Measurements from ENCODE around the gene LBH.
"Not testable (repeated sequence)": the region's sequence is repeated elsewhere in the genome, so short reads cannot be mapped to it uniquely, and the experiment has no call there.

The LBH gene

DNA sequence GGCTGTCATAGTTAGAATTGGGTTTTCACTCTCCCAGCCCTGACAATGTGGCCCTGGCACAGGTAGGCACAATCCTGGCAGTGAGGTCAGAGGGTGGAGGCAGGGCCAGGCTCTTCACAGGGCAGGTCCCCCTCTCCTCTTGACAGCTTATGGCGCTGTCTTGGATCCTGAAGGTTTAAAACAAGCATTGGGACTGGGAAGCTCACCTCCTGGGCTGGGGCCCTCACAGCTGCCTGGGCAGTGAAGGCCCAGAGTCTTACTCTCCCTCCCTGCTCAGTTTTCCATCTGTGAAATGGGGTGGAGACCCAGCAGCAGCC is 23.3 kb downstream of the LBH start:
- in situ Hi-C loops (cut with MboI; ENCODE audit: low sequenced_read_pairs), result no loop called here

DNA sequence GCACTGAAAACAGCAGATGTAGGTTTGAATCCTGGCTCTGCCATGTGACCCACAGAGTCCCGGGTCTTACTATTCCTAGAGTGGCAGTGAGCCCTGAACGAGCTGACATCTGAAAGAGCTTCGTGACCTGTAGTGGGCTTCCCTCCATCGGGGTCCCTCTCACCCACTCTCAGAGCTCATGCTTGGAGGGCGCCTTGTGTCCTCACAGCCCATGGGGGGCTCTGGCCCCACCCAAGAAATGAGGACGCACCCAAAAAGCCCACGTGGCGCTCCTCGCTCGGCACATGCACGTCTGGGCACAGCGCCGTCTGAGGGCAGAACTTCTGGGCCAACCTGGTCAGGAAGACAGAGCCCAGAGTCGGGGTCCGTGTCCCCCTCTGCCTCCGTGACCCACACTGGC is 23.7 kb downstream of the LBH start:
- in situ Hi-C loops (cut with MboI; ENCODE audit: low sequenced_read_pairs), result no loop called here

DNA sequence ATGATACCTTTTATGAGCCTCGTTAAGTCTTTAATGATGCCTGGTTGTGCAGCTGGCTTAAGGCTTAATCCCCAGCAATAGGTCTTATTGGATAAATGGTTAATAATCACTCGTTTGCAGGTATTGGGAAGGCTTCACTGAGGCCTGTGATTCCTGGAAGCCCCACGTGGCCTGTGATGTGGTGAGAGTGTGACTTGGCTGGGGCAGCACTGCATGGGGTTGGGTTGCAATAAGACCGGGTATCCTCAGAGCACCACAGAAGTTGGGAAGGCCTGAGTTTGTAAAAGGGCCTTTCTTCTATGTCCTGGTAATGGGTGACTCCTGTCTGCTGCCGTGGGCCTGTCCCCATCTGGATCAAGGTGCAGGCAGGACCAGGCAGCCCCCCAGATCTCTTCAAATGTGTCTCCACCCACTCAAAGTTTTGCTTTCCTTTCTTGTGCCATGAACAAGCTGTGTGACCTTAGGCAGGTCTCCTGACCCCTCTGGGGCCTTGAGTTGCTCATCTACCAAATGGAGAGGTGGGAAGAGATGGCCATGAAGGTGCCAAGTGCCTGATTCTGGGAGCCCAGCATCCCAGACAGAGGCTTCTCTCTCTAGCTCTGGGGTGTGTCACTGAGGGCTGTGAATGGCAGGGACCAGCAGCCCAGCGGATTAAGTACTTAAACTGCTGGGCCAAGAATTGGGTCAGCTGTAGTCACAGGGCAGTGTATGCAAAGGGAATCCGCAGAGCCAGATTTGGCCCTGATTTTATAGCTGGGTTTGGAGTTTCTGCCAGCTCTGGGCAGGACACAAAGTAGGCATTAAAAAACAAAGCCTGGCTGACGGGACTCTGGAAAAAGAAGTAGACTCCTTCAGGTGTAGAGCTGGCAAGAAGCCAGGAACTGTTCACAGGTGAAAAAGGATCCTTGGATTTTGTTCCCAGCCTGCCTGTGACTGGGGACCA is 24.4 kb downstream of the LBH start:
- in situ Hi-C loops (cut with MboI; ENCODE audit: low sequenced_read_pairs), result no loop called here

DNA sequence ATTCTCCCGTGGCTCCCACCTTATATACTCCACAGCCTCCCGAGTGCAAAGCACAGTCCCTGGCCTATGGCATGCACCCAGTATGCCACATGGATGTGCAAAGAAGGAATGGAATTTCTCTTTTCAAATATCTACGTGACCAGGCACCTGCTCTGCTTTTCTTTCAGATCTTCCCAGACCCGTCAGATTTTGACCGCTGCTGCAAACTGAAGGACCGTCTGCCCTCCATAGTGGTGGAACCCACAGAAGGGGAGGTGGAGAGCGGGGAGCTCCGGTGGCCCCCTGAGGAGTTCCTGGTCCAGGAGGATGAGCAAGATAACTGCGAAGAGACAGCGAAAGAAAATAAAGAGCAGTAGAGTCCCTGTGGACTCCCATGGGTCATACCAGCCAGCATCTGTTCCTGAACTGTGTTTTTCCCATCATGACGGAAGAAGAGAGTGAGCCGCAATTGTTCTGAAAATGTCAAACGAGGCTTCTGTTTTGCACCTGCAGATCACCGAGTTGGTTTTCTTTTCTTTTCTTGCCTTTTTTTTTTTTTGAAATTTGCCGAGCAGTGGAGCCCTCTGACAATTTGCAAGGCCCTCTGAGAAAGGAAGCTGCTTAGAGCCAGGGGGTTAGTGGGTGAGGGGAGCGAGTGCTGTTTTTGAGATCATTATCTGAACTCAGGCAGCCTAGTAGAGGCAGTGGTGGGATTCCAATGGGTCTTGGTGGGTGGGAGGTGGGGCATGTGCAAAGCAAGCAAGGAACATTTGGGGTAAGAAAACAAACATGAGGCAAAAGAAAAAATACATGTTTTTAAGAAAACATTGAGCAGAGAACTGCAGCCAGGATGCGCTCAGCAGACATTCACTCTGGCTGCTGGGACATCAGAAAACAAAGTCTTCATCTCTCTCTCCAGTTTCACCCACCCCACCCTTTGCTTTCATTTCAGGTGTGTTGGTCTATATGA is 26.2 kb downstream of the LBH start:
- in situ Hi-C loops (cut with MboI; ENCODE audit: low sequenced_read_pairs), result no loop called here

DNA sequence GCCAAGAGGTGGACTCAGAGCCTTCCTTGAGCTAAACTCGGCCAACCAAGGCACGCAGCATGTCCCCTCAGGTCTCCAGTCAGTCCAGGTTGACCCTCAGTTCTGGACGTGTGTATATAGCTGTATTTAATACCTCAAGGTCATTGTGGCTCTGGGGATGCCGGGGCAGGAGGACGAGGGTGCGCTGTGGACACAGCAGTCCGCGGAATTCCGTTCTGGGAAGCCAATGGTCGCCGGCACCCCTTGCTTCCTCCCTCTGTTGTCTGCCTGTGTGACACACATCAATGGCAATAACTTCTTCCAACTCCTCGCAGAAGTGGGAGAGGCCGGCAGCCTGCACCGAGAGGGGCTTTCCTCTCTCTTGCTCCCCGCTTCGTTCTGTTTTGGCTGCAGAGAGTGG is 27.7 kb downstream of the LBH start:
- in situ Hi-C loops (cut with MboI; ENCODE audit: low sequenced_read_pairs), result no loop called here

DNA sequence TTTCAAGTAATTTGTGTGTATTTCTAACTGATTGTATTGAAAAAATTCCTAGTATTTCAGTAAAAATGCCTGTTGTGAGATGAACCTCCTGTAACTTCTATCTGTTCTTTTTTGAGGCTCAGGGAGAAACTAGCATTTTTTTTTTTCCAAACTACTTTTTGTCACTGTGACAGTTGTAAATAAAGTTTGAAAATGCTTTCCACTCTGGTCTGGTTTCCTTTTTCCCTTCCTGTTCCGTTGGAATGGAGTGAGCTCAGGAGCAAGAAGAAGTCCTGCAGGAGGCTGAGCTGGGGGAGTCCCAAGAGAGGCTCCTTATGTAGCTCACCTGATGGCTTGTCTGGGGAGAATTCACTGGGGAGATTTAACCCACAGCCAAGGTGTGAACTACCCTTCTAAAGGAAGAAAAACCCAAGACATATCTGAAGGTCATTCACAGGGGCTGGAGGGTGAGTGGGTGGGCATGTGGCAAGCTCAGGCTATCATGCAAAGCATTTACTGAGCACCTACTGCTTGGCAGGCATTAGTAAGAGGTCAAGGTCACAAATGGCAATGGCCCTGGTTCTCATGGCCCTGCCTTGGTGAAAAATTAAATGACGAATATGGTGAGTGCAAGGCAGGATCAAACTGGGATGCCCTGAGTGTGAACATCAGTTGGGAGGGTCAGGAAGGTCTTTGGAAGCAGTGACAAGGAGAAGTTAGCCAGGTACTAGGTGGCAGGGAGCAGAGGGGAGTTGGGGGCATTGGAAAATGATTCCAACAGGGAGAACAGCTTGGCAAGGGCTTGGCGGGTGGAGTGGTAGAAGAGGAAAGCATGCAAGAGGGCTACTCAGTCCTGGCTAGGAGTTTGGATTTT is 28.7 kb downstream of the LBH start:
- in situ Hi-C loops (cut with MboI; ENCODE audit: low sequenced_read_pairs), result no loop called here

DNA sequence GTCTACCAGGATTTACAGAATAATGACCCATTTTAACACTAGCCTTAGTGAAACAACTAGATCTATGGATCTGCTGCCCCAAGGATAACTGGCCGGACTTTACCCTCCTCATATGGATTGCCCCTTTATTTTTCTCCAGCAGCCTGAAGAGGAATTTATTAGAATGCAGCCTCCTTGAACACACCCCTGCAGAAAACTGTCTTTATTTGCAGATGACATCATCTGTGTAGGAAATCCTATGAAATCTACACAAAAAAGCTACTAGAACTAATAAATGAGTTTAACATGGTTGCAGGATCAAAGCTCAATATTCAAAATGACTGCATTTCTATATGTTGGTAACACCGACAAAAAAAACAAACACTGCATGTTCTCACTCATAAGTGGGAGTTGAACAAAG is 29.6 kb downstream of the LBH start:
- in situ Hi-C loops (cut with MboI; ENCODE audit: low sequenced_read_pairs), result no loop called here

DNA sequence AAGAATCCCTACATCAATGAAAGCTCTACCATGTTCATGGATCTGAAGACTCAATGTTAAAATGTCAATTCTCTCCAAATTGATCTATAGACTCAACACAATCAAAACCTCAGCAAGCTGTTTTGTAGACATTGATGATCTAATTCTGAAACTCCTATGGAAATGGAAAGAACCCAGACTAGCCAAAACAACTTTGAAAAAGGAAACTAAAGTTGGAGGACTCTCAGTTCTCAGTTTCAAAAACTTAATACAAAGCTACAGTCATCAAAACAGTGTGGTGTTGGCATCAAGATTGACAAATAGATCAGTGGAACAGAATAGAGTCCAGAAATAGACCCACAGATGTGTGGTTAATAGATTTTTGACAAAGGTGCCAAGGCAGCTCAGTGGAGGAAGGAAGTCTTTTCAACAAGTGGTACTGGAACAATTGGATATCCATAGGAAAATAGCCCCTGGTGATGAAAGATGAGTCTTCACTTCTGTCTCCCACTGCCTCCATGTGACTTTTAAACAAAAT is 30.4 kb downstream of the LBH start:
- in situ Hi-C loops (cut with MboI; ENCODE audit: low sequenced_read_pairs), result no loop called here

DNA sequence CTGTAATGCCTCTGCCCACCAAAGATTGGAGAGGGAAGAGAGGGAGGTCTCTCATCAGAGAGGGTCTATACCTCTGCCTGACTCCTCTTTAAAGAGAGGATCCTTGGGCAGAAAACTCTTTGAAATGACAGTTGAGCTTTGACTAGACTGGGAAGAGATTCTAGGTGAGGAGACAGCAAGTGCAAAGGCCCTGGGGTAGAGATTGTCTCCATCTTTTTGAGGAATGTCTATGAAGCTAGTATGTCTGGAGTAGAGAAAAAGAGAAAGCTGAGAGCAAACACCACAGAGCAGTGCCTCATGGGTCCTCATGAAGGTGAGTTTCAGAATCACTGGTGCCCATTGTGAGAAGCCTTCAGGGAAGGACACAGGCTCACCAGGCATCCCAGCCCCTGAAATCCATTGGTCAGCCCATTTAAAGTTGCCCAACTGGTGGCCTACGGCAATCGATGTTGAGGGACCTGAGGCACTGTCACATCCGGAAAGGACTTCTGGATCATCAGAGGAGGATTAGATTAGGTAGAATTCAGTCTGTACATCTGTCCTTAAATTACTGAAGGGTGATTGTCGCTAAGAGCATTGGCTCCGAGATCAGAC is 31.5 kb downstream of the LBH start:
- in situ Hi-C loops (cut with MboI; ENCODE audit: low sequenced_read_pairs), result no loop called here

DNA sequence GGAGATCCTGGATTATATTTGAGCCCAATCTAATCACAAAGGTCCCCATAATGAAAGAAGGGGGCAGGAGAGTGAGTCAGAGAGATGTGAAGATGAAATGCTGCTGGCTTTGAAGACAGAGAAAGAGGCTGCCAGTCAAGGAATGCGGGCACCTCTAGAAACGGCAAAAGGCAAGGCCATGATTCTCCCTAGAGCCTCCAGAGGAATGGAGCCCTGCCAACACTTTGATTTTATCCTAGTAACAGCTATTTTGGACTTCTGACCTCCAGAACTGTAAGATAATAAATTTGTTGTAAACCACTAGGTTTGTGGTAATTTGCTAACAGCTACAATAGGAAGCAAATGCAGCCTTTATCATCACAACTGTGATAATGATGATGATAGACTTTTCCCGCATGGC is 32.9 kb downstream of the LBH start:
- in situ Hi-C loops (cut with MboI; ENCODE audit: low sequenced_read_pairs), result no loop called here

DNA sequence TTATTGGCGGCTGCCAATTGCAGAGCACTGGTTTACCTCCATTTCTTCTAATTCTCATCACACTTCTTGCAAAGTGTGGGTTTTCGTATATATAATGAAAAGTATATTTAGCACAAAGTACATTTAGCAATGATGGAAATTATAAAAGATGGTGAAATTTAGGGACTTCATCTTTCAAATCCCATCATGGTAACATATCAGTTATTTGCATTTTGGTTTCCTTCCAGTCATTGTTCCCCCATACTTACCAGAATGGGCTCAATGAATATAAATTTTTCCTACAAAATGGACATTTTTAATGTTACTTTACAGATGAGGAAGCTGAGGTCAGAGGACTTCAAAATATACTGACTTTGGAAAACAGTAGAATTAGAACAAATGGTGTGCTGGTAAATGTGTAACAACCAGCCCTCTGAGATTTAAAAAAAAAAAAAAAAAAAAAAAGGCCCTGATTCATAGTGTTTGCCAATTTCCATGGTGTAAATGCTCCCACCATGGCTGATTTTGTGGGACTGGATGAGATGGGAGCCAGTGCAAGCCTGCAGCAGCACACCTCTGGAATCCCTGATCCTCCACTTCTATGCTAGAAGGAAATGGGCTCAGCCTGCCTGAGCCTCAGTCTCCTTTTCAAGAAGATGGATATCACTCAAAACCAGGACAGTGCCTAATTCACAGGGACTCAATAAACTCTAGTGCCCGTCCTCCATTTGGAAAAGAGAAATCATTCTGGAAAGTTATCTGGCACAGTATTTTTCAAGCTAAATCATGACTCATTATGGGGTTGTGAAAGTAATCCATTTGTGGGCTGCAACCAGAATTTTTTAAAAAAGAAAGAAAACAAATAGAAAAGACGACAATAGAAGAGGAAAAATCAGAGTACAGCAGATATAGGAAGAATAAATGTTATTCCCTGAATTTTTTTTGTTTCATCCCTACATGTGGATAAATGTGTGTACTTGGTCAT is 34.0 kb downstream of the LBH start:
- in situ Hi-C loops (cut with MboI; ENCODE audit: low sequenced_read_pairs), result no loop called here

DNA sequence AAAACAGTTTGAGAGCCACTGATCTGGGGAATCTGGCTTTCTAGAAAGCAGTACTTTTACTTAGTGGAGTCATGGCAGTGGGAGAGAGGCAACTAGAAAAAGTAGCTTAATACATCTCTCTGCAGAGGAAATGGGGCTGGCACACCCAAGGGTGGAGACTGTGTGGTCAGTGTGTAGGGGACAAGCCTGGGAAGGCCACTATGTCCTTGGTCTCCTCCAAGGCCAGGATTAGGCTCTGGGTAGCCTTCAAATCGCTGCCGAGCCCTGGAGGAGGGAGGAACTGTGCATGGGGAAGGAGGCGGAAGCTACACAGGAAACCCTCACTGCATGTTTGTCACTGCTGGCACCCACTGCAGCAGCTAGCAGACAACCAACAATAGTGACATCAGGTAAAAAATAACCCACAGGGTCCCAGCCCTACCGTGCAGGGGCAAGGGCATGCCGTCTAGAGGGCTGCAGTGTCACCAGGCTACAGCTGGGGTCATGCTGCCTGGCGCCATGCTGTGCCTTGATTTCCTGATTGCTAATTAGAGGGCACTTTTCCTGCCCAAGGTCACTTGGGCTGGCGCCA is 34.8 kb downstream of the LBH start:
- in situ Hi-C loops (cut with MboI; ENCODE audit: low sequenced_read_pairs), result no loop called here

DNA sequence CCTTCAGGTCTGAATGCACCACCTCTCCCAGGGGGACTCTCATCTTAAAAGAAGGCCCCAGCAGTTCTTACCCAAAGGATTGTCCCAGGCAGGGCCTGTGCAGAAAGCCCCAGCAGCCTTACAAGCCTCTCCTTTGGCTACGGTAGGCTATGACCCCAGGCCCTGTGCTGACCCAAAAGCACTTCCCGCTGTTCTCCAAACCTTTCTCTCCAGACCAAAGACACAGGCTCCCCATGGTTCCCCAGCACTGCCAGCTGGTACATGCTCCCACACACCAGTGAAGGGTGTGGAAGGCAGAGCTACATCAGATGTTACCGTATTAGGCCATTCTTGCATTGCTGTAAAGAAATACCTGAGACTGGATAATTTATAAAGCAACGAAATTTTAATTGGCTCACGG is 35.4 kb downstream of the LBH start:
- in situ Hi-C loops (cut with MboI; ENCODE audit: low sequenced_read_pairs), result no loop called here

DNA sequence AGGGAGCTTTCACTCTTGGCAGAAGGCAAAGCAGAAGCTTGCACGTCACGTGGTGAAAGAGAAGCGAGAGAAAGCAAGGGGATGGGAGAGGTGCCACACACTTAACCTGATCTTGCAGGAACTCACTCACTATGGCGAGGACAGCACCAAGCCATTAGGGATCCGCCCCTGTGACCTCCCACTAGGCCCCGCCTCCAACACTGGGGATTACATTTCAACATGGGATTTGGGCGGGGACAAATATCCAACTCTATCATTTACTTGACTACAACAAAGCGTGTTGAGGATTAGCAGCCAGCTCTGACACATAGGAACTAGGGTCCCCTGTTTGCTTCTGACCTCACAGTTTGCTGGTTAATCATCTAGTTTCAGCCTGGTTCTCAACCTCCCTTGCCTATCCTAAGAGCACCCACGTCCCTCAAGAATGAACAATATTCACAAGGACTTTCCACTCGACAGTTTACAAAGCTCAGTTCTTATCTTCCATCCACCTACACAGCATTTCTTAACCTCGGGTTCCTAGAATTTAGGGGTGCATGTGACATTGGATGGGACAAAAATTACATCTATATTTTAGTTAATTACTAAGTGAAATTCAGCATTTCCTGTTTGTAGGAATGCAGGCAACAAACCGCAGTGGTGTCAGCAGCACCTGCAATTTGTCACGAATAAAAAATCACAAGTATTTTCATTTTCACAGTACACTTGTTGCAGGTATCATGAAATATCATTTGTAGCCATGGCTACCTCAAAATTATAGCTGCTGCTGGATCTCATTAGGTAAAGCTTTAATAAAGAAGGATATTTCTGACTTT is 36.0 kb downstream of the LBH start:
- in situ Hi-C loops (cut with MboI; ENCODE audit: low sequenced_read_pairs), result no loop called here

DNA sequence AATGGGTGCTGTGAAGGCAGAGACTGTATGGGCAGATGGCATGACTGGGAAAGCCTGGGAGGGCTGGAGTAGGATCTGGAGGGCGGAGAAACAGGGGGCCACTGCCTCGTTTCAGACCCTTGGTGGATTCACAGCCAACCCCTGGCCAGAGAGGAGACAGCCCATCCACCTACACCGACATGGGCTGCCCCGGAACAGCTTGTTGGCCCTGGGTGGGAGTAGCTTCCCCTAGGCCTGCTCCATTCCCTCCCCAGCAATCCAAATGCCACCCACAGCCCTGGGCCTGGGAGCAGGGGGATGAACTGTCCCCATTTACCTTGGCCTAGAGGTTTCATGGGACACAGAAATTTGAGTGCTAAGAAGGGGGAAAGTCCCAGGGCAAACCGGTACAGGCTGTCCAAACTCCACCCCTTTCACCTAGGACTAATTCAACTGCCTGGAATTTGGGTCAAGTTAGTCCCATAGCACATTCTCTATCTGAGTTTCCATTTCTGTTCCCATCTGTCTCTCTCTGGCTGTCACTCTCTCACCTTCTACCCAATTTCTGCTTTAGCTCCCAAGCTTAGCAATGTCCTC is 37.0 kb downstream of the LBH start:
- in situ Hi-C loops (cut with MboI; ENCODE audit: low sequenced_read_pairs), result no loop called here

DNA sequence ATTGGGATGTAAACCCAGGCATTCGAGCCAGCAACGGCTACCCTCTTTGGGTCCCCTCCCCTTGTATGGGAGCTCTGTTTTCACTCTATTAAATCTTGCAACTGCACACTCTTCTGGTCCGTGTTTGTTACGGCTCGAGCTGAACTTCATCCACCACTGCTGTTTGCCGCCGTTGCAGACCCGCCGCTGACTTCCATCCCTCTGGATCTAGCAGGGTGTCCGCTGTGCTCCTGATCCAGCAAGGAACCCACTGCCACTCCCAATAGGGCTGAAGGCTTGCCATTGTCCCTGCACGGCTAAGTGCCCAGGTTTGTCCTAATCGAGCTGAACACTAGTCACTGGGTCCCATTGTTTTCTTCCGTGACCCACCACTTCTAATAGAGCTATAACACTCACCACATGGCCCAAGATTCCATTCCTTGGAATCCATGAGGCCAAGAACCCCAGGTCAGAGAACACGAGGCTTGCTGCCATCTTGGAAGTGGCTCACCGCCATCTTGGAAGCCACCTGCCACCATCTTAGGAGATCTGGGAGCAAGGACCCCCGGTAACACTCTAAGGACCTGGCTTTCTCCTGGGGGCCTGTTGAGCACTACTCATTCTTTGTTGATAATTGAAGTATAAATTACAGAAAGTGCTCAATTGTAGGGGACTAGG is 37.9 kb downstream of the LBH start:
- in situ Hi-C loops (cut with MboI; ENCODE audit: low sequenced_read_pairs), result not testable (repeated sequence)

DNA sequence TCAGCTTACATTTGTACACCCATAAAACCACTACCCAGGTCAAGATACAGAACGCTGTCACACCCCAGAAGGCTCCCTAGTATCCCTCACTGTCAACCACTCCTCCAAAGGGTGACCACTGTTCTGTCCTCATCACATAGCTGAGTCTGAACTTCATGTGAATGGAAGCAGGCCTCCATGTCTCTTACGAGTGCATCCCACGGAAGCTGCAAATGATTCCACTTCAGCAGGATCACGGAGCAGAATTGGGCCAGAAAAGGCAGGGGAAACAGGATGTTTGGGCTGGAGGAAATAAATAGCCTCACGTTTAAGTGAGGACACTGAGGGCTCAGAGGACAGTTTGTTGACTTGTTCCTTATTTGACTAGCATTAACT is 38.4 kb downstream of the LBH start:
- in situ Hi-C loops (cut with MboI; ENCODE audit: low sequenced_read_pairs), result no loop called here

Measured in hTERT RPE-1 (cell line).